Uterus (tissue), 2 donors: ENCODE results near the gene OSTM1.

ENCODE experiments used
- CTCF ChIP-seq, 4 experiments: fragments of 200-600 bp in 2 of 4; fragments of 450-650 bp in 2 of 4; sonication (generic) in 2 of 4; IDR thresholded peaks; one replicate each; pipeline ENCODE4 v1.5.1; 2016 to 2019; ENCODE audit warnings: antibody characterized with exemption in 4 of 4, mild to moderate bottlenecking in 2 of 4, moderate library complexity in 1 of 4
- POLR2A ChIP-seq, 2 donors: fragments of 450-650 bp; IDR thresholded peaks; one replicate each; pipeline ENCODE4 v1.6.1; 2016; ENCODE audit warnings: antibody characterized with exemption in 2 of 2, mild to moderate bottlenecking in 1 of 2, moderate library complexity in 1 of 2

GRCh38 chr6:108100003-108100402 lies 25.5 kb upstream of the OSTM1 start:
- TF ChIP-seq CTCF (IDR thresholded peaks at IDR 0.05) = no peak
- TF ChIP-seq POLR2A (IDR thresholded peaks at IDR 0.05) = no peak
